Ovary (tissue), 3 donors: ENCODE results near the gene ACOT6.

Experiments used
- CTCF ChIP-seq, 3 donors: fragments of 450-650 bp in 2 of 3; fragments of 200-600 bp in 1 of 3; IDR thresholded peaks; one replicate each; pipeline versions ENCODE4 v1.5.1 to v1.8.0; 2016 to 2022; ENCODE audit warnings: antibody characterized with exemption in 3 of 3, mild to moderate bottlenecking in 1 of 3
- EP300 ChIP-seq: sonication (generic); formaldehyde crosslinking; IDR thresholded peaks from one replicate; pipeline ENCODE4 v1.6.1; 2017; ENCODE audit warnings: antibody characterized with exemption
- POLR2A ChIP-seq: fragments of 450-650 bp; IDR thresholded peaks from one replicate; pipeline ENCODE4 v1.6.1; 2017; ENCODE audit warnings: antibody characterized with exemption, mild to moderate bottlenecking, moderate library complexity
- donor health status: DM: no; HTN: no; CAD: no.

GRCh38 chr14:73569185-73569958, 42.9 kb upstream of the ACOT6 start, which contains the start of gene ACOT2:
- TF ChIP-seq CTCF (IDR thresholded peaks at IDR 0.05) (peak in 1 of 3 donors; percentile 35), EP300 (peak; percentile 11), POLR2A (peak; percentile 48)
